Large intestine (tissue), 3 donors: Measurements from ENCODE around the gene MED26. TPM values are rescaled to one million over a fixed set of nuclear protein-coding genes. Genes with fewer than 3 reads are reported as not detected.

Experiments used
- DNase-seq, 2 donors: peaks; one replicate each; pipeline versions ENCODE4 v3.0.0 to v3.0.0-alpha.2; 2013
- H3K27ac ChIP-seq: one replicate; pipeline ENCODE4 v1.5.1; 2013; ENCODE audit warnings: low read length
- H3K27me3 ChIP-seq: 2 replicates; pipeline ENCODE4 v1.6.1; 2013; ENCODE audit warnings: low read length; ENCODE audit not compliant: control insufficient read depth, insufficient read depth
- H3K36me3 ChIP-seq: 2 replicates; pipeline ENCODE4 v1.6.1; 2013; ENCODE audit warnings: low read length; ENCODE audit not compliant: control insufficient read depth, insufficient read depth
- H3K4me1 ChIP-seq: one replicate; pipeline ENCODE4 v1.6.1; 2013; ENCODE audit warnings: low read length; ENCODE audit not compliant: control insufficient read depth, insufficient read depth
- H3K4me3 ChIP-seq: one replicate; pipeline ENCODE4 v1.5.1; 2013; ENCODE audit warnings: low read length
- H3K9me3 ChIP-seq: one replicate; pipeline ENCODE4 v1.6.1; 2013; ENCODE audit warnings: mild to moderate bottlenecking, low read depth, low read length, moderate library complexity; ENCODE audit not compliant: control insufficient read depth
- WGBS: methylation state at CpG from one replicate; pipeline ENCODE4 v1.1.5; 2013; ENCODE audit warnings: low lambda C conversion rate; ENCODE audit not compliant: insufficient coverage; 5-methylcytosine and 5-hydroxymethylcytosine counted together
- polyA plus RNA-seq: library from polyadenylated mRNA; unstranded; fragments of 120-200 nt; gene quantifications from one replicate; pipeline ENCODE4 v1.2.1, GENCODE V29; 2013

Gene MED26
- polyA plus RNA-seq, 1 donor, result 7.2 TPM

- WGBS, result no CpG with 5 or more reads among the region's 2 CpGs
- H3K27ac ChIP-seq, result no peak overlapping the region
- no peaks in the 10 kb centered on the region for H3K27me3 ChIP-seq
- H3K4me3 ChIP-seq, result no peak overlapping the region
- peaks cover 72% of the 10 kb centered on the region for H3K36me3 ChIP-seq
- H3K4me1 ChIP-seq, result no peaks in the 10 kb centered on the region
- H3K9me3 ChIP-seq, result no peaks in the 10 kb centered on the region
- DNase-seq, result no peak
Observed at GRCh38 chr19:16650821-16651220, 22.8 kb upstream of the MED26 start.

GRCh38 chr19:16649734-16650133 lies 21.7 kb upstream of the MED26 start:
- Histone ChIP-seq H3K4me3 (no peak overlapping the region), H3K27ac (no peak overlapping the region), H3K36me3 (peaks cover 75% of the 10 kb centered on the region), H3K4me1 (no peaks in the 10 kb centered on the region), H3K27me3 (no peaks in the 10 kb centered on the region), H3K9me3 (no peaks in the 10 kb centered on the region)
- no peak for DNase-seq
- 70% methylated on average over 2 of the region's 9 CpGs for WGBS

- Histone ChIP-seq H3K4me1 (no peaks in the 10 kb centered on the region), H3K36me3 (peaks cover 62% of the 10 kb centered on the region), H3K9me3 (no peaks in the 10 kb centered on the region), H3K27ac (no peak overlapping the region), H3K4me3 (no peak overlapping the region), H3K27me3 (no peaks in the 10 kb centered on the region)
- DNase-seq, result no peak
- 83% methylated on average over 1 of the region's 9 CpGs for WGBS
Observed at GRCh38 chr19:16645140-16645539, 17.1 kb upstream of the MED26 start.

- Histone ChIP-seq H3K4me3 (no peak overlapping the region), H3K27me3 (no peaks in the 10 kb centered on the region), H3K27ac (no peak overlapping the region), H3K9me3 (no peaks in the 10 kb centered on the region), H3K36me3 (peaks cover 63% of the 10 kb centered on the region), H3K4me1 (no peaks in the 10 kb centered on the region)
- WGBS, result no CpG with 5 or more reads among the region's 10 CpGs
- DNase-seq, result no peak
Observed at GRCh38 chr19:16641695-16642094, 13.7 kb upstream of the MED26 start.

GRCh38 chr19:16640951-16641350 lies 12.9 kb upstream of the MED26 start:
- Histone ChIP-seq H3K4me3 (no peak overlapping the region), H3K36me3 (peaks cover 57% of the 10 kb centered on the region)
- WGBS, result no CpG with 5 or more reads among the region's 1 CpG

GRCh38 chr19:16638666-16639065 lies 10.7 kb upstream of the MED26 start:
- no peak overlapping the region for H3K27ac ChIP-seq
- no peak overlapping the region for H3K4me3 ChIP-seq
- DNase-seq, result no peak
- H3K36me3 ChIP-seq, result peaks cover 53% of the 10 kb centered on the region
- no CpG with 5 or more reads among the region's 1 CpG for WGBS
- no peaks in the 10 kb centered on the region for H3K27me3 ChIP-seq
- H3K4me1 ChIP-seq, result no peaks in the 10 kb centered on the region
- no peaks in the 10 kb centered on the region for H3K9me3 ChIP-seq

More at GRCh38 chr19:16640951-16641350, 12.9 kb upstream of the MED26 start:
- H3K9me3 ChIP-seq, result no peaks in the 10 kb centered on the region
- H3K4me1 ChIP-seq, result no peaks in the 10 kb centered on the region
- H3K27ac ChIP-seq, result no peak overlapping the region
- H3K27me3 ChIP-seq, result no peaks in the 10 kb centered on the region
- DNase-seq, result no peak

GRCh38 chr19:16637535-16637934 lies 9.5 kb upstream of the MED26 start:
- H3K9me3 ChIP-seq, result no peaks in the 10 kb centered on the region
- no peak for DNase-seq
- no peak overlapping the region for H3K4me3 ChIP-seq
- H3K36me3 ChIP-seq, result peaks cover 53% of the 10 kb centered on the region
- no peaks in the 10 kb centered on the region for H3K27me3 ChIP-seq
- H3K4me1 ChIP-seq, result no peaks in the 10 kb centered on the region
- H3K27ac ChIP-seq, result no peak overlapping the region

GRCh38 chr19:16631465-16631864 lies 3.5 kb upstream of the MED26 start:
- peaks cover 10% of the 10 kb centered on the region for H3K4me1 ChIP-seq
- H3K27ac ChIP-seq, result no peak overlapping the region
- 100% methylated on average over 1 of the region's 6 CpGs for WGBS
- no peaks in the 10 kb centered on the region for H3K27me3 ChIP-seq
- H3K9me3 ChIP-seq, result no peaks in the 10 kb centered on the region
- H3K4me3 ChIP-seq, result no peak overlapping the region
- DNase-seq, result no peak
- H3K36me3 ChIP-seq, result peaks cover 29% of the 10 kb centered on the region

- peaks cover 10% of the 10 kb centered on the region for H3K4me1 ChIP-seq
- H3K36me3 ChIP-seq, result peaks cover 22% of the 10 kb centered on the region
- H3K9me3 ChIP-seq, result no peaks in the 10 kb centered on the region
- H3K4me3 ChIP-seq, result peak overlapping the region; percentile 100
- H3K27me3 ChIP-seq, result no peaks in the 10 kb centered on the region
- H3K27ac ChIP-seq, result peak overlapping the region; percentile 98
- peak; percentile 43 to 64 for DNase-seq
- WGBS, result no CpG with 5 or more reads among the region's 23 CpGs
Observed at GRCh38 chr19:16628984-16629691, 1.1 kb upstream of the MED26 start.

GRCh38 chr19:16627928-16628182 lies 149 bp downstream of the MED26 start:
- H3K4me3 ChIP-seq, result peak overlapping the region; percentile 90
- H3K27me3 ChIP-seq, result no peaks in the 10 kb centered on the region
- H3K27ac ChIP-seq, result no peak overlapping the region
- no peaks in the 10 kb centered on the region for H3K9me3 ChIP-seq
- H3K36me3 ChIP-seq, result peaks cover 22% of the 10 kb centered on the region
- DNase-seq, result no peak
- H3K4me1 ChIP-seq, result peaks cover 10% of the 10 kb centered on the region
- WGBS, result no CpG with 5 or more reads among the region's 38 CpGs

- no CpG with 5 or more reads among the region's 52 CpGs for WGBS
- Histone ChIP-seq H3K4me3 (peak overlapping the region; percentile 90), H3K9me3 (no peaks in the 10 kb centered on the region), H3K4me1 (peaks cover 10% of the 10 kb centered on the region), H3K27ac (peak overlapping the region; percentile 47), H3K36me3 (peaks cover 22% of the 10 kb centered on the region), H3K27me3 (no peaks in the 10 kb centered on the region)
- DNase-seq, result peak in 1 of 2 donors; percentile 14
Observed at GRCh38 chr19:16627193-16627927, 644 bp downstream of the MED26 start.
